ENCODE data around the gene NAA80.
"Not testable (repeated sequence)": the region's sequence is repeated elsewhere in the genome, so short reads cannot be mapped to it uniquely, and the experiment has no call there.

NAA80 gene

DNA sequence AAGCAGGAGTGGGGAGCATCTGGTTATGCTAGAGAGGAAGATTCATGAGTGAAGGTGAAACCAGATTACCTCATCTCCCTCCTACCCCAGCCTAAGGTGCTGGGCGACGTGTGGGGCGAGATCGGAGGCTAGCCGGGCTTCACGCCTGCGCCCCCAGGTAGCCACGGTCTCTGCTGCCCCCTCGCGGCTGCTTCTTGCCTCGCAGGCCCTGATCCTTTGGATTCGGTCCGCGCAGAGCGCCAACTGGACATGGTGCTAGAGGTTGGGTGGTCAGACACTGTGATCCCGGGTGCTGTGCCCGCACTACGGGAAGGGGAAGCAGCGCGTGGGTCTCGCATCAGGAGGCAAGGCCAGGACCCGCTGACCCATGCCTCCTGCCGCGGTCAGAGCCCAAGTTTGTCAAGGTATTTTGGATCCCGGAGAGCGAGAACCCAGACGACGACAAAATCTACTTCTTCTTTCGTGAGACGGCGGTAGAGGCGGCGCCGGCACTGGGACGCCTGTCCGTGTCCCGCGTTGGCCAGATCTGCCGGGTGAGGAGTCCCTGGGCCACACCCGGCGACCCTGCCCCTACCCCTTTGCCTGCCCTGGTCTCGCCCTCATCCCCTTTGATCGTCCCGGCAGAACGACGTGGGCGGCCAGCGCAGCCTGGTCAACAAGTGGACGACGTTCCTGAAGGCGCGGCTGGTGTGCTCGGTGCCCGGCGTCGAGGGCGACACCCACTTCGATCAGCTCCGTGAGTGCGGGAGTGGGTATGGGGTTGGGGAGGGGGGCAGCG is 26.1 kb downstream of the NAA80 start:
- TF ChIP-seq, protein P1, sequence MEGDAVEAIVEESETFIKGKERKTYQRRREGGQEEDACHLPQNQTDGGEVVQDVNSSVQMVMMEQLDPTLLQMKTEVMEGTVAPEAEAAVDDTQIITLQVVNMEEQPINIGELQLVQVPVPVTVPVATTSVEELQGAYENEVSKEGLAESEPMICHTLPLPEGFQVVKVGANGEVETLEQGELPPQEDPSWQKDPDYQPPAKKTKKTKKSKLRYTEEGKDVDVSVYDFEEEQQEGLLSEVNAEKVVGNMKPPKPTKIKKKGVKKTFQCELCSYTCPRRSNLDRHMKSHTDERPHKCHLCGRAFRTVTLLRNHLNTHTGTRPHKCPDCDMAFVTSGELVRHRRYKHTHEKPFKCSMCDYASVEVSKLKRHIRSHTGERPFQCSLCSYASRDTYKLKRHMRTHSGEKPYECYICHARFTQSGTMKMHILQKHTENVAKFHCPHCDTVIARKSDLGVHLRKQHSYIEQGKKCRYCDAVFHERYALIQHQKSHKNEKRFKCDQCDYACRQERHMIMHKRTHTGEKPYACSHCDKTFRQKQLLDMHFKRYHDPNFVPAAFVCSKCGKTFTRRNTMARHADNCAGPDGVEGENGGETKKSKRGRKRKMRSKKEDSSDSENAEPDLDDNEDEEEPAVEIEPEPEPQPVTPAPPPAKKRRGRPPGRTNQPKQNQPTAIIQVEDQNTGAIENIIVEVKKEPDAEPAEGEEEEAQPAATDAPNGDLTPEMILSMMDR (IDR thresholded peaks at IDR 0.05; ENCODE audit: insufficient read depth, low read depth, low read length, missing control alignments): peak; percentile 98
- H3K4me3 ChIP-seq (ENCODE audit: low read depth, low read length): no peak overlapping the region
- peak; percentile 91 for DNase-seq (ENCODE audit: low read depth)

DNA sequence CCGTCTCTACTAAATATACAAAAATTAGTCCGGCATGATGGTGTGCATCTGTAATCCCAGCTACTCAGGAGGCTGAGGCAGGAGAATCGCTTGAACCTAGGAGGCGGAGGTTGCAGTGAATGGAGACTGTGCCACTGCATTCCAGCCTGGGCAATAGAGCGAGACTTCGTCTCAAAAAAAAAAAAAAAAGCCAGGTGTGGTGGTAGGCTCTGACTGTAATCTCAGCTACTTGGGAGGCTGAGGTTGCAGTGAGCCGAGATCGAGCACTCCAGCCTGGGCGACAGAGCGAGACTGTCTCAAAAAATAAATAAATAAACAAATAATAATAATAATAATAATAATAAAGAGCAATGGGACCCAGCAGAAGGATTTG is 26.7 kb downstream of the NAA80 start:
- H3K4me3 ChIP-seq (ENCODE audit: low read depth, low read length); DNase-seq (ENCODE audit: low read depth): not testable (repeated sequence)

DNA sequence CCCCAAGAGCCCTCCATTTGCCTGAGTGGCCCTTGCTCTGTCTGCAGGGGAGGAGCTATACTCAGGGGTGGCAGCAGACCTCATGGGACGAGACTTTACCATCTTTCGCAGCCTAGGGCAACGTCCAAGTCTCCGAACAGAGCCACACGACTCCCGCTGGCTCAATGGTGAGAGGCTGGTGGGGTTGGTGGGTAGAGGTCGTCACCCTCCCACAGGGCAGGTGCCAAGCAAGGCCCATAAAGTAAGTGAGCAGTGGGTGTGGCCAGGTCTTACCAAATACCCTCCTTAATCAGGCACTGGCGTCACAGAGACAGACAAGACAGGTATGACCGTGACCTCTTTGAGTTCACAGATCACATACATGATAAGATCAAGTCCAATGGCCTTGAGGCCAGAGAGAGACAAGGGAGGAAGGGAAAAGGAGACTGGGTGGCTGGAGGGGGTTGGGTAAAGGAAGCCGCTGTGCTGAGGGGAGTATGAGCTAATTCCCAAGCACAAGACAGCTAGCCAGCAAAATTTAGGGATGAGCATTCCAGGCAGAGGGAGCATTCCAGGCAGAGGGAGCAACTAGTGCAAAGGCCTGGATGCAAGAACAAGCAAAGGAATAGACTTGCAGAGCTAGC is 27.8 kb downstream of the NAA80 start:
- TF ChIP-seq, protein P1 (IDR thresholded peaks at IDR 0.05; ENCODE audit: insufficient read depth, low read depth, low read length, missing control alignments): no peak
- no peak for DNase-seq (ENCODE audit: low read depth)
- H3K4me3 ChIP-seq (ENCODE audit: low read depth, low read length): no peak overlapping the region

DNA sequence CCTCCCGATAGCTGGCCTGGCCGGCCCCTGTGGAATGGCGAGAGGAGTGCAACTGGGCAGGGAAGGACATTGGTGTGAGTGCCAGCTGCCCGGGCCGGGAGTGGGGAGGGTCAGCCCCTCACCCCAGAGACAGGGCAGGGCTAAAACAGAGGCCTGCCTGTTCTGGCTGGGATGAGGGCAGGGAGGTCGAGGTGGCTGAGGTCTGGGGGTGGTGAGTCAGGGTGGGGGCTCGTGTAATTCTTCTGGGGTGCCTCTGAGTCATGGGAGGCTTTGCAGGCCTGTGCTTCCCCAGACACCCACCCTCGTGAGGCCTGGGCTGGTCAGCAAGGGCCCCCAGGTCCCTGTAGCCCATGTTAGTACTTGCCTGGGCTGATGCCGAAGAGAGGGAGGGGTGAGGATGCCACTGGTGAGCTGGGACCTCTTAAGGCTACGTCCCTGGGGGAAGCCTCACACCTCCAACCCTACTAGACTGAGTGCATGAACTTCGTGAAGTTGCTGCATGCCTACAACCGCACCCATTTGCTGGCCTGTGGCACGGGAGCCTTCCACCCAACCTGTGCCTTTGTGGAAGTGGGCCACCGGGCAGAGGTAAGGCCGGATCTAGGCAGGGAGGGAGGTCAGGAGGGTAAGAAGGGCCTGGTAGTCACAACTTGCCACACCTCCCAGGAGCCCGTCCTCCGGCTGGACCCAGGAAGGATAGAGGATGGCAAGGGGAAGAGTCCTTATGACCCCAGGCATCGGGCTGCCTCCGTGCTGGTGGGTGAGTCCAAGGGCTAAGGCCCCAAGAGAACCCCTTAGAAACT is 28.6 kb downstream of the NAA80 start:
- TF ChIP-seq, protein P1 (IDR thresholded peaks at IDR 0.05; ENCODE audit: insufficient read depth, low read depth, low read length, missing control alignments): no peak
- DNase-seq (ENCODE audit: low read depth): no peak
- H3K4me3 ChIP-seq (ENCODE audit: low read depth, low read length): no peak overlapping the region

DNA sequence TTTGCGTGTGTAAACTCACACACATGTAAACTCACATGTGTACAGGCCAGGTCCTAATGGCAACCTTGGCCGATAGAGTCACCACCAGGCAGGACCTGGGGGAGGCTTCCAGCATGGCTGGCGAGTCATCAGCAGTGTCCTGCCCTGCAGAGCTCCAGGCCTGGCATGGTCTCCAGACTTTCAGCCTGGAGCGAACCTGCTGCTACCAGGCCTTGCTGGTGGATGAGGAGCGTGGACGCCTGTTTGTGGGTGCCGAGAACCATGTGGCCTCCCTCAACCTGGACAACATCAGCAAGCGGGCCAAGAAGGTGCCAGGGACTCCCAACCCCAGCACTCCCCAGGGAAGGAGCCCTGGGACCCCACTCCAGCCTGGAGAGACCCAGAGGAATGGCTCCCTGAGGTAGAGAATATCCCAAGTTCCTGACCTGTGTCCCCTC is 29.2 kb downstream of the NAA80 start:
- DNase-seq (ENCODE audit: low read depth): no peak
- no peak overlapping the region for H3K4me3 ChIP-seq (ENCODE audit: low read depth, low read length)
- TF ChIP-seq, protein P1 (IDR thresholded peaks at IDR 0.05; ENCODE audit: insufficient read depth, low read depth, low read length, missing control alignments): no peak

DNA sequence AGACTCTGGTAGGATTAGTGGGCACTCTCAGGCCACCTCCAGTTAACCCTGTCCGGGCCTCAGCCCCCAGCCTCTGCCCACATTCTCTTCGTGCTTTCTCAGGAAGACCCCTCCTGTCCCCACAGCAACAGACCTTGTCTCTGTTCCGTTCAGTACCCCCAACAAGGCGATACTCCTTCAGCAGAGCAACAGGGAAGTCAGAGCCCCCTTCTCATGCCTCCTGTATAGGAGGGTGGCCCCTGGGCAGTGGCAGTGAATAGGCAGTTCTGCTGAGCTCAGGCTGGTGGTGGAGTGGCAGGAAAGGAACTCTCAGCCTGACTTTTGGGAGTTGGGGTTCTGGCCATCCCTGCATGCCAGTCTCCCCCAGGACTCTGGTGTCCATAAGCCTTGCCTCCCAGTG is 29.7 kb downstream of the NAA80 start:
- no peak for DNase-seq (ENCODE audit: low read depth)
- no peak overlapping the region for H3K4me3 ChIP-seq (ENCODE audit: low read depth, low read length)
- TF ChIP-seq, protein P1 (IDR thresholded peaks at IDR 0.05; ENCODE audit: insufficient read depth, low read depth, low read length, missing control alignments): no peak
